ENCODE data around the gene NAA60.
"Not testable (repeated sequence)": the region's sequence is repeated elsewhere in the genome, so short reads cannot be mapped to it uniquely, and the experiment has no call there.

NAA60 gene

DNA sequence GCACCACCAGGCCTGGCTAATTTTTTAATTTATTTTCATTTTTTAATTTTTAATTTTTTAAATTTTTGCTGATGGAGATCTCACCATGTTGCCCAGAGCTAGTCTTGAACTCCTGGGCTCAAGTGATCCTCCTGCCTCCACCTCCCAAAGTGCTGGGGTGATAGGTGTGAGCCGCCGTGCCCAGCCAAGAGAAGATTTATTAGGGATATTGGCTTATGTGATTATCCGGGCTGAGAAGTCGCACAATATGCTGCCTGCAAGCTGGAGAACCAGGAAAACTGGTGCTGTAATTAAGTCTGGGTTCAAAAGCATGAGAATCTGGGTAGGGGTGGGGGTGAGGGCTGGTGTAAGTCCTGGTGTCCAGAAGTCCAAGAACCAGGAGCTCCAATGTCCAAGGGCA is 54.3 kb downstream of the NAA60 start:
- no peak for DNase-seq
- in situ Hi-C loops (cut with MboI; ENCODE audit: low pct_unique_long_range_greater_than_20kb, low sequenced_read_pairs): no loop called here

DNA sequence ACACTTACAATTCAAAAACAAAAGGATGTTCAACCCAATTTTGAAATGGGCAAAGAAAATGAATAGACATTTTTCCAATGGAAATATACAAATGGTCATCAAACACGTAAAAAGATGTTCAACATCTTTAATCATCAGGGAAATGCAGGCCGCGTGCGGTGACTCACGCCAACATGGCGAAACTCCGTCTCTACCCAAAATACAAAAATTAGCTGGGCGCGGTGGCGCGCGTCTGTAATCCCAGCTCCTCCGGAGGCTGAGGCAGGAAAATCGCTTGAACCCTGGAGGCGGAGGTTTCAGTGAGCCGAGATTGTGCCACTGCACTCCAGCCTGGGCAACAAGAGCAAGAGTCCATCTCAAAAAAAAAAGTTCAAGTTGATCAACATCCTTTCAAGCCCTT is 55.5 kb downstream of the NAA60 start:
- no peak for DNase-seq
- in situ Hi-C loops (cut with MboI; ENCODE audit: low pct_unique_long_range_greater_than_20kb, low sequenced_read_pairs): no loop called here

DNA sequence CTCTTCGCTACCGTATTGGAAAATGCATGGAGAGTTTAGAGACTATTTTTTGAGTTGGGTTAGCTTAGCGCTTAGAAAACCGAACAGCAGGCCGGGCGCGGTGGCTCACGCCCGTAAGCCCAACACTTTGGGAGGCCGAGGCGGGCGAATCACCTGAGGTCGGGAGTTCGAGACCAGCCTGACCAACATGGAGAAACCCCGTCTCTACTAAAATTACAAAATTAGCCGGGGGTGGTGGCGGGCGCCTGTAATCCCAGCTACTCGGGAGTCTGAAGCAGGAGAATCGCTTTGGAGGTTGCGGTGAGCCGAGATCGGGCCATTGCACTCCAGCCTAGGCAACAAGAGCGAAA is 57.9 kb downstream of the NAA60 start:
- in situ Hi-C loops (cut with MboI; ENCODE audit: low pct_unique_long_range_greater_than_20kb, low sequenced_read_pairs); DNase-seq: not testable (repeated sequence)

DNA sequence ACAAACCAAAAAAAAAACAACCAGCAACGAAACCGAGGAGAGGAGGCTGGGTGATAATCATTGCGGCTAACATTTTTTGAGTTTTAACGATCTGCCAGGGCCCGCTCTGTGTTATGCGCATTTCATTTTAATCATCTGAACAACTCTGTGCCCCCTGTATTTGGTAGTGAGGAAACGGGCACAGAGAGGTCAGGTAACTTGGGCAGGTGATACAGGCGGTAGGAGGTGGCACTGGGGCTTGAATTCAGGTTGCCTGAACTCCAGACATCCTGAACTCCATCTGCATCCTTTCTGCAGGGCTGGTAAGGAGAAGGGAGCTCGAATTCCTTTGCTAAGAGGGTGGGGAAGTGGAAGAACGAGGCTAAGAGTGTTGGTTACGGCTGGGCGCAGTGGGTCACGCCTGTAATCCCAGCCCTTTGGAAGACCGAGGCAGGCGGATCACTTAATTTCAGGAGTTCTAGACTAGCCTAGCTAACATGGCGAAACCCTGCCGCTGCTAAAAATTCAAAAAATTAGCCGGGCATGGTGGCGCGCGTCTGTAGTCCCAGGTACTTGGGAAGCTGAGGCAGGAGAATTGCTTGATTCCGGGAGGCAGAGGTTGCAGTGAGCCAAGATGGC is 58.4 kb downstream of the NAA60 start:
- DNase-seq: no peak
- in situ Hi-C loops (cut with MboI; ENCODE audit: low pct_unique_long_range_greater_than_20kb, low sequenced_read_pairs): no loop called here

DNA sequence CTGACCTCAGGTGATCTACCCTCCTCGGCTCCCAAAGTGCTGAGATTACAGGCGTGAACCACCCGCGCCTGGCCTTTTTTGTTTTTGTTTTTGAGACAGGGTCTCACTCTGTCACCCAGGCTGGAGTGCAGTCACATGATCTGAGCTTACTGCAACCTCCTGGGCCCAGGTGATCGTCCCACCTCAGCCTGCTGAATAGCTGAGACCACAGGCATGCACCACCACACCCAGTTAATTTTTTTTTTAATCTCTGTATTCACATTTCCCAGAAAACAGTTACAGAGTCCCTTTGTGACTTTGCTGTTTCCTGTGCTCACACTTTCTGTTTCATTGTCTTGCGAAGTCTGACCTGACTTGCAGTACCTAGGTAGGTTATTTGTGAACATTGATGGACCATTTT is 60.0 kb downstream of the NAA60 start:
- no peak for DNase-seq
- in situ Hi-C loops (cut with MboI; ENCODE audit: low pct_unique_long_range_greater_than_20kb, low sequenced_read_pairs): no loop called here

DNA sequence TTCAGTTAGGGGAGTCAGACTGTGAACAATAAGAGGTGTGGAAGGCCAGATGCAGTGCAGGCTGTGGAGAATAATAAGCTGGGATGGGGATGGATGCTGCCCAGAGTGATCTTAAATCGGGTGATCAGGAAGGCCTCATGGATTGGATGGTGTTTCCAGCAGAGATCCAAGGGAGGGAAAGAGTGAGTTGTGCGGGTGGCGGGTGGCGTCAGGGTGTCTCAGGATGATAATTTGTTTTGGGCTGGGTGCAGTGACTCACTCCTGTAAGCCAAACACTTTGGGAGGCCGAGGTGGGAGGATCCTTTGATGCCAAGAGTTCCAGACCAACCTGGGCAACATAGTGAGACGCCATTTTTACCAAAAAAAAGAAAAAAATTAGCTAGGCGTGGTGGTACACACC is 65.3 kb downstream of the NAA60 start:
- no peak for DNase-seq
- in situ Hi-C loops (cut with MboI; ENCODE audit: low pct_unique_long_range_greater_than_20kb, low sequenced_read_pairs): no loop called here

DNA sequence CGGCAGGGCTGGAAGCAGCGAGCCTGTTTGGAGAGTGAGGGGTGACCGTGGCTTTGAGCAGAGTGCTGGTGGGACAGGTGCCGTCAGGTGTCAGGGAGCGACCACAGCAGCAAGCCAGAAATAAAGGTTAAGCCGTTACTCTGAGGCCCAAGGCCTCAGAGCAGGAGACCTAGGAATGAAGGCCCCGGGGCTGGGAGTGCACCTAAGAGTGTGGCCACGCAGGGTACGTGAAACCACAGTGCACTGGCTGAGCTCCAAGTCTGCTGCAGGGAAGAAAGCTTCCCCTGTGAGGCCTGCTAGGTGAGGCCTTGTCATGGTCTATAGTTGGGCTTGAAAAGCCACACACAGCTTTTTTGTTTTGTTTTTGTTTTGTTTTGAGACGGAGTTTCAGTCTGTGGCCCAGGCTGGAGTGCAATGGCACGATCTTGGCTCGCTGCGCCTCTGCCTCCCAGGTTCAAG is 66.0 kb downstream of the NAA60 start:
- in situ Hi-C loops (cut with MboI; ENCODE audit: low pct_unique_long_range_greater_than_20kb, low sequenced_read_pairs): no loop called here
- DNase-seq: peak; percentile 38

DNA sequence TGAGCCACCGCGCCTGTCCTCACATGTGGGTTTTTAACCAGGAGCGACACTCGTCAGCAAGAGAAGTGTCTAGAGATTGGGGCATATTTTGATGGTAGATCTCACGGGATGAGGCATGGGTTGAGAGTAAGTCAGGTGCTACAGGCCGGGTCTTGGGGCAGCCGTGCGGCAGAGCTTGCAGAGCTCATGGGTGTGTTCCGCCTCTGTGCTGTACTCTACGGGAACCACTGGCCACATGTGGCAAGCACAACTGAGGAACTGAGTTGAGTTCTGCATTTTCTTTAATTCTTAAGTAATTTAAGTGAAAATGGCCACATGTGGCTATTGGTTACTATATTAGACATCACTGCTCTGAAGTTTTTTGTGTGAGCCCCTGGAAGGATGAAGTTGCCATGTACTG is 66.9 kb downstream of the NAA60 start:
- no peak for DNase-seq
- in situ Hi-C loops (cut with MboI; ENCODE audit: low pct_unique_long_range_greater_than_20kb, low sequenced_read_pairs): no loop called here

DNA sequence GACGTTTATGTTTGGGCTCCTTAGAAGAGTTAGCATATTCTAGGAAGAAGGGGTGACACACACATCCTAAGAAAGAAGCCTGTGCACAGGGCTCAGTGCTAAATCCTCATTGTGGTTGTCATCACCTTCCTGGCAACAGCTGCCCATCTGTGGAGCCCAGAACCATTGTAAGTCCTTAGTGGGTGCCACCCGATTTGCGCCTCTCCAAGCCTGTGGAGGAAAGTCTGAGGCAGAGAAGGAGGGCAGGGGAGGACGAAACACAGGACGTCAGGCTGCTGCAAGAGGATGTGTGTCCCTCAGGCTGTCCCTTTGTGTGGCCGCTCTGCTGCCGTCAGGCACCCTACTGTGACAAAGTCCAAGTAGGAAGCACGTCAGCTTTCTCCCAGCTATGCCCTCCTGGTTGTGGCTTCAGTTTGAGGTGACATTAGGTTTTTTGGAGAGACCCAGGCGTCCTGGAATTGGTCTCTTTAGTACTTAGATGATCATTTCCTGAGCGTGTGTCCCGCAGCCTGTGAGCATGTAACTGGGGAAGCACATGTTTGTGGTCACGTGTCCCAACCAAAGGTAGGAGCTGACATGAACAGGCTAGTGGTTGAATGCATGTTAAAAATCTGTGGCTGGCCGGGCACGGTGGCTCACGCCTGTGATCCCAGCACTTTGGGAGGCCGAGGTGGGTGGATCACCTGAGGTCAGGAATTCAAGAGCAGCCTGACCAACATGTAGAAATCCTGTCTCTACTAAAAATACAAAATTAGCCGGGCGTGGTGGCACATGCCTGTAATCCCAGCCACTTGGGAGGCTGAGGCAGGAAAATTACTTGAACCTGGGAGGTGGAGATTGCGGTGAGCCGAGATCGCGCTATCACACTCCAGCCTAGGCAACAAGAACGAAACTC is 68.1 kb downstream of the NAA60 start:
- DNase-seq: no peak
- in situ Hi-C loops (cut with MboI; ENCODE audit: low pct_unique_long_range_greater_than_20kb, low sequenced_read_pairs): no loop called here

DNA sequence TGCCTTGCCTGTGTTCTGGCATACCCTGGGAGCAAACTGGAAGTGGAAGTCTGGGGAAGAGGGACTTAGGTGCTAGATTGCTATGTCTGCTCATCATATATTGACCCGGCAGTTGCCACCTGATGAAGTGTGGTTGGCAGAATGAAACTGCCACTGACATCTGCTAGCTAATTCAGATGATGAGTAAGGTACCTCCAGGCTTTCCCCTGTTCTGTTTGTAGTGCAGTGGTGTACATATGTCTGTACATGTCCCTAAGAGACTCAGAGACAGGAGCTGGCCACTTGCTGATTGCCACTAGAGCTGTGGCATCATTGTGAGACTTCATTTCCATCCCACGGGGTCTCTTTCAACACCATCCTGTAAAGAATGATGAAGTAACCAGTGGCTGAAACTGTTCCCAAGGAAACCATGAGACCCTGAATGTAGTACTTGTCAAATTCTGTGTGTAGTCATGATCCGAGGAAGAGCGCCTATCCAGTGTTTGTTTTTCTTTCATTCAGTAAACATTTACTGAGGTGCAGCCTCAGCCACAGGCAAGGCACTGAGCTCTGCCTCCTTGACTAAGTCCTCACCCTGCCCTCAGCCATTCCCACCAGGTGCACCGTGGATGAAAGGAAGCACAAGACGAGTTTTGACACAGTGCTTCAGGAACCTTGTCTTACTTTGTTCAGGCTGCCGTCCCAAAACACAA is 70.6 kb downstream of the NAA60 start:
- no peak for DNase-seq
- in situ Hi-C loops (cut with MboI; ENCODE audit: low pct_unique_long_range_greater_than_20kb, low sequenced_read_pairs): no loop called here

DNA sequence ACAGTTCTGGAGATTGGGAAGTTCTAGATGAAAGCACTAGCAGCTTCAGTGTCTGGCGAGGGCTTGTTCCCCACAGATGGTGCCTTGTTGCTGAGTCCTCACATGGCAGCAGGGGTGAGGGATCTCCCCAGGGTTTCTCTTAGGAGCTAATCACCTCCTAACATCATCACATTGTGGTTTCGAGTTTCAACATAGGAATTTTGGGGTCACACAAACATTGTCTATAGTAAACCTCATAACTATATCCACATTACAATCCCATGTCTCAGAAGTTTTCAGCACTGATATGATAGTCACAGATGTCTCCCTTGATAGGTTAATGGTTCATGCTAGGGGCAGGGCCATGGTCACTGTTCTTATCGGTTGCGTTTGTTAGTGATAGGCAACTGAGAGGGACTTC is 71.1 kb downstream of the NAA60 start:
- no peak for DNase-seq
- in situ Hi-C loops (cut with MboI; ENCODE audit: low pct_unique_long_range_greater_than_20kb, low sequenced_read_pairs): no loop called here

DNA sequence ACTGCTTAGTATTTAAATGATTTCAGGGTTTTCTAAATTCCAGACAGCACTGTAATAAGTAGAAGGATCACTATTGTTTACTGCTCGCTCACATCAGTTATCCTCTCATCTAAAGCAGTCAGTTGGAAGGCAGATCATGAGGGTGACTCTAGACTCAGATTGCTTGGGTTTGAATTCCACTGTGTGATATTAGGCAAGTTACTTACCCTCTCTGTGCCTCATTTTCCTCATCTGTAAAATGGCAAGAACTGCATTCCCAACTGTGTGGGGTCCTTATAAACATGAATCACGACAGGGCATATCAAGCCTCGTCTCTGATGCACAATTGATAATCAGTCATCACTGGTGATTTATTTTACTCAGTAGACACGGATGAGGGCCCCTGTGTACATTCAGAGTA is 72.4 kb downstream of the NAA60 start:
- in situ Hi-C loops (cut with MboI; ENCODE audit: low pct_unique_long_range_greater_than_20kb, low sequenced_read_pairs): no loop called here
- DNase-seq: no peak

DNA sequence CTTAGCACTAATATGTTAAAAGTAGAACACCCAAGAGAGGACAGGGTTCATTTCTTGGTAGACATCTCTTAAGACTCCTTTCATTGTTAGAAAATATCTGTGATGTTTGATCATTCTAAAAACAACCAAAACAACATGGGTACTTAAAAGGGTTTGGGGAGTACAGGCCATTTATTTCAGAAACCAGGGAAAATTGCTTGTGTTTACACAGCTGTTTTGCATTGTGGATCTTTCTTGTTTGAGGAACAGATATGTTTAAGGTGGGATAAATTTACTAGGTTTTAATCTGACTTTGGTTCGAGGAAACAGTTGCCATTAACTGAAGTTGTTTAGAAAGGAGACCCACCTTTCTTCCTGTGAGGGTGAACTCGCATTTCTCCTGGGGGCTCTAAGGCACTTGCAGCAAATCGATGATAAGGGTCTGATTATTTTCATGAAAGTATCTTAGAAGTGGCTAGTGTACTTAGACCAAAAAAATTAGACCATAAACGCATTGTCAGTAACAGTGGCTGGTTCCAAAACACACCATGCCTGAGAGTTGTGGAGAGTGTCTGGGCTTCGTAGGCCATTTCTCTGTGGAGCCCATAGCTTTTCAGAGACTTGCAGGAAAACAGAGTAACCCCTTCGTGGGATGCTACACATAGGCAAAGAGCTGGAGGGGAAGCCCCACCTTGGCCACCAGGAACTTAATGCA is 75.0 kb downstream of the NAA60 start:
- DNase-seq: no peak
- in situ Hi-C loops (cut with MboI; ENCODE audit: low pct_unique_long_range_greater_than_20kb, low sequenced_read_pairs): no loop called here

DNA sequence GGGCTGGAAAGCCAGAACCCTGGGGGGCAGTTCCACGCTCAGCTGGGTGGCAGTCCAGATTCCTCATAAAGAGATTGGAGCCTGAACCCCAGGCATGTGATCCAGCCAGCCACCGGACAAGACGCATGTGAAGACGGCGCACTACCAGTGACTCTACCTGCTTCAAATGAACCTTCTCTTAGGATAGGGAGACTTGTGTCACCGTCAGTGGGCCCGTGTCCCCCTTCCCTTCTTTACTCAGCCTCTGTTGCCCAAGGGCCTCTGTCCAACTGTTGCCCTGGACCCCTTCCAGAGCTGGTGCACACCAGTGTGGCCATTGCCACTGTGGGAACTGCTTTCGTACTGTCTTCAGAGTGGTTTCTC is 75.5 kb downstream of the NAA60 start:
- in situ Hi-C loops (cut with MboI; ENCODE audit: low pct_unique_long_range_greater_than_20kb, low sequenced_read_pairs): no loop called here
- DNase-seq: no peak

DNA sequence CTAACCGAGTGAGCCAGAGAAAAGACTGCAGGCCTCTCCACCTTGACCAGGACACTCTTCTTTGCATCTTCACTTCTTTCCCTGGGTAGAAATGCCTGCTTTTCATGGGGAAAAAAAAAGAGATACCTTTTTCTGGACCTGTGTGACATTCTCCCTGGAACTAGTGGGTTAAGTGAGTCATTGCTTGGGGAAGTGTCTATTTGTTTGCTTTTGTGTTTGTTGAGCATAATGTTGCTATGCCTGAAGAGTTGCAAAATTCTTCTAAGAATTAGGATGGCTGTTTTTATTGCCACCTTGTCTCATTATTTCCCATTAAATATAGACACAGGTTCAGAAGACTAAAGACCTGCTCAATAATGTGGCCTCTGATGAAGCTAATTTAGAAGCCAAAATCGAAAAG is 76.1 kb downstream of the NAA60 start:
- in situ Hi-C loops (cut with MboI; ENCODE audit: low pct_unique_long_range_greater_than_20kb, low sequenced_read_pairs): no loop called here
- DNase-seq: no peak

DNA sequence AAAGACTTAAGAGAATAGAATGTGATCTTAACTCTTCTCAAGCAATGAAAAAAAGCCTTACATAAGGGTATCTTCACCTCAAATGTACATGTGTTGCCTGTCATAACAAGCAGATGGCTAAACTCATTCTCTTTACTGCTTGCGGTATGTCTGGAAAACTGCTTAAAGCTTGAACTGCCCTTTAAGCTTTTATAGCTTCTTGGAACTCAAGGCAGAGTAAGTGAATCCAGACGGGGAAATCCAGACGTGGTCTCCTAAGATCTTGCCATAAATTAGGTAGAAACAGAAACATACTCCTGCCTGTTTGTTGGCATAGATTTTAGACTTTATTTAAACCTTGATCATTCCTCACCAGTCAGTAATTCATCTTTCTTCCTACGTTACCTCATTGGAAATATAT is 76.9 kb downstream of the NAA60 start:
- DNase-seq: no peak
- in situ Hi-C loops (cut with MboI; ENCODE audit: low pct_unique_long_range_greater_than_20kb, low sequenced_read_pairs): no loop called here

DNA sequence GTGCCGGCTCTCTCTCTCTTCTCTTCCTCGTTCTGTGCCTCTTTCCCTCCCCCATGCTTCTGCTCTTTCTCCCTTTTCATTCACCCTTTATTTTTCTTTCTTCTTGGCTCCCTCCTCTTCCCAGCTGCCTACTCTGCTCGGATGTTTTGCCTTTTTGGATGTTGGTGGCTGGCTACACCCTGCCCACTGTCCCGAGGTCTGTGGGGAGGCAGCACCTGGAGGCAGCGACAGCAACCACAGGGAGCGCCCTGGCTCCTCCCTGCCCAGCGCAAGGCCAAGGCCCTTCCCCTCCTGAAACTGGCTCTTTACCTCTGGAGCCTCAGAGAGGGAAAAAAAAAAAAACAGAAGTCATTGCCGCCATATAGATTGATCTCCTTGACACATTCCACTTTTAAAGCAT is 77.4 kb downstream of the NAA60 start:
- in situ Hi-C loops (cut with MboI; ENCODE audit: low pct_unique_long_range_greater_than_20kb, low sequenced_read_pairs): no loop called here
- no peak for DNase-seq

DNA sequence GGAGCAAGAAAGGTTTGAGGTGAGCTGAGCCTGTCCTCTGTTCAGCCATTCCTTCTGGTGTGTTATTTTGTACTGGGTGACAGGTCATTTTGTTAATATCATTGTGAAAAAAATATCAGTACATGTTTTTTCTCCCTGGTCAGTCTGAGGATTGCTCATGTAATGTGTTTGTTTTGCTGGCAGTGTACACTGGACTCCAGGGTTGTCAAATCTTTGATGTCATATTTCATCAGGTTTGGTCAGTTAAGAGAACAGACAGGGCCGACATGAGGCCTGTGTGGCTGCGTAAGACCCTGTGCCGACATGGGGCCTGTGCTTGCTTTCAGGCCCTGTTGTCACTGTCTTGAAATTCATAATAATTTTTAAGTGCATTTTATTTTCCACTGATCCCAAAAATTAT is 79.8 kb downstream of the NAA60 start:
- no peak for DNase-seq
- in situ Hi-C loops (cut with MboI; ENCODE audit: low pct_unique_long_range_greater_than_20kb, low sequenced_read_pairs): no loop called here

DNA sequence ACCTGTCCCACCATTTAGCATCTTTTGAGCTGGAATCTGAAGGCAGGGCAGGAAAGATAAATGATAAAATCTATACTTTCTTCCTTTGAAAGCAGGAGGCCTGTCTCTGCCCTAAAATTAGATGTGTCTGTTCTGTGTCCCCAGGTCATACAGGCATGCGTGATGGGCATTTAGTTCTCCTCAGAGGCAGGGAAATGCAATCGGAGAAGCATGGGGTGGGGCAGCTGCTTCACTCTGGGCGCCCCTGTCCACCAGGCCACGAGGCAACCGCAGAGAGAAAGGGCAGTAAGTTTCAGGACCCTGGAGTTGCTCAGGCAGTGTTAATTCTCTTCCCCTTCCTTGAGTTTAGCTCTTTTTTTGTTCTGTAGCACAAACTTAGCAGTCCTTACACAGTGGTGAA is 82.5 kb downstream of the NAA60 start:
- in situ Hi-C loops (cut with MboI; ENCODE audit: low pct_unique_long_range_greater_than_20kb, low sequenced_read_pairs): no loop called here
- DNase-seq: no peak

Measured in KBM-7 (cell line).